OCI-LY1 (cell line): ENCODE results near the gene STYXL1.
"Not testable (repeated sequence)": the region's sequence is repeated elsewhere in the genome, so short reads cannot be mapped to it uniquely, and the experiment has no call there.

Experiments
- H2AFZ ChIP-seq: fragments of 200-600 bp; sonication (generic), shearing (Covaris generic); 2 replicates; pipeline ENCODE4 v1.6.0; 2014; ENCODE audit warnings: antibody characterized with exemption, mild to moderate bottlenecking, low read length
- H3F3A ChIP-seq: fragments of 200-600 bp; sonication (generic), shearing (Covaris generic); 2 replicates; pipeline ENCODE4 v1.6.0; 2014; ENCODE audit warnings: mild to moderate bottlenecking, antibody characterized with exemption, low read length, moderate library complexity; ENCODE audit not compliant: insufficient read depth
- H3K27ac ChIP-seq: fragments of 200-600 bp; sonication (generic); 2 replicates; pipeline ENCODE4 v1.5.1; 2014; ENCODE audit warnings: low read length, mixed run types, mild to moderate bottlenecking, low read depth; ENCODE audit not compliant: poor library complexity, severe bottlenecking
- H3K27me3 ChIP-seq: fragments of 200-600 bp; sonication (generic); 2 replicates; pipeline ENCODE4 v1.6.0; 2014; ENCODE audit warnings: antibody characterized with exemption, mild to moderate bottlenecking, low read length, moderate library complexity; ENCODE audit not compliant: insufficient read depth
- H3K36me3 ChIP-seq: fragments of 200-600 bp; sonication (generic); 2 replicates; pipeline ENCODE4 v1.6.1; 2014; ENCODE audit warnings: mild to moderate bottlenecking, antibody characterized with exemption, low read length, moderate library complexity, mixed read lengths; ENCODE audit not compliant: insufficient read depth
- H3K4me1 ChIP-seq: fragments of 200-600 bp; sonication (generic); 2 replicates; pipeline ENCODE4 v1.5.1; 2014; ENCODE audit warnings: mild to moderate bottlenecking, low read length, moderate library complexity; ENCODE audit not compliant: insufficient read depth, severe bottlenecking
- H3K4me2 ChIP-seq: fragments of 200-600 bp; sonication (generic), shearing (Covaris generic); 2 replicates; pipeline ENCODE4 v1.6.1; 2014; ENCODE audit warnings: low read length
- H3K4me3 ChIP-seq: fragments of 200-600 bp; sonication (generic); 2 replicates; pipeline ENCODE4 v1.5.1; 2014; ENCODE audit warnings: low read length, low read depth, mild to moderate bottlenecking, mixed read lengths; ENCODE audit not compliant: poor library complexity, severe bottlenecking
- H3K79me2 ChIP-seq: fragments of 200-600 bp; shearing (Covaris generic); 2 replicates; pipeline ENCODE4 v1.6.1; 2016; ENCODE audit warnings: mixed run types, low read length, mixed read lengths; ENCODE audit not compliant: insufficient read depth
- H3K9ac ChIP-seq: fragments of 200-600 bp; sonication (generic), shearing (Covaris generic); 2 replicates; pipeline ENCODE4 v1.6.1; 2014; ENCODE audit warnings: mild to moderate bottlenecking, low read length, mixed read lengths
- H3K9me2 ChIP-seq: fragments of 200-600 bp; sonication (generic), shearing (Covaris generic); 2 replicates; pipeline ENCODE4 v1.6.1; 2014; ENCODE audit warnings: low read depth, mild to moderate bottlenecking, low read length, mixed read lengths
- H3K9me3 ChIP-seq: fragments of 200-600 bp; shearing (Covaris generic); 2 replicates; pipeline ENCODE4 v1.6.1; 2014; ENCODE audit warnings: low read length, mixed read lengths
- H4K20me1 ChIP-seq: fragments of 200-600 bp; sonication (generic), shearing (Covaris generic); 2 replicates; pipeline ENCODE4 v1.6.0; 2016; ENCODE audit warnings: mild to moderate bottlenecking, low read length; ENCODE audit not compliant: insufficient read depth
- EZH2 ChIP-seq: fragments of 200-600 bp; sonication (generic), shearing (Covaris generic); IDR thresholded peaks from 2 replicates; pipeline ENCODE4 v1.8.0; 2017; ENCODE audit warnings: borderline replicate concordance, mixed run types, mild to moderate bottlenecking, antibody characterized with exemption, low read length, moderate library complexity, mixed read lengths
- TF ChIP-seq, protein P1 (sequence below): fragments of 200-600 bp; sonication (generic), shearing (Covaris generic); IDR thresholded peaks from 2 replicates; pipeline ENCODE4 v1.5.1; 2017; ENCODE audit warnings: mild to moderate bottlenecking, antibody characterized with exemption, low read length, moderate library complexity, mixed read lengths

The STYXL1 gene

DNA sequence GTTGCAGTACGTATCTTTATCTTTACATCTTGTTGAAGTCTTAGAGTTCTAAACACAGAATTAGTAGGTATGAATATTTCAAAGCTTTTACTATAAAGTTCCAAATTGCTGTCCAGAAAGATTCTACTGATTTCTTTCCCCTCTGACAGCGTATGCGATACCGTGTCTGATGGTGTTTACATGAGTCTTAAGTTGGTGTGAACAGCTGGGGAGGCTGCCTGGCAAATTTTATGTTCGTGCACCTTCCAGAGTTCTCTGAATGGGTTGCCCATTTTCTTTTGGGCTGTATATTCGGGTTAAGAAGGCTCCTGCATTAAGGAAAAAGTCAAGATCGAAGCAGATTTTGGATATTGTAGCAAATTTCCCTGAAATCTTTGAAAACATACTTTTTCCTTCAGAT, 8.4 kb upstream of the STYXL1 start:
- Histone ChIP-seq H3K79me2 (peaks cover 27% of the 10 kb centered on the region), H3K9ac (no peak overlapping the region), H2AFZ (no peak overlapping the region), H3K27me3 (no peaks in the 10 kb centered on the region), H3K27ac (no peak overlapping the region), H3K4me2 (no peak overlapping the region), H3K9me2 (no peaks in the 10 kb centered on the region), H3K9me3 (no peaks in the 10 kb centered on the region), H4K20me1 (no peaks in the 10 kb centered on the region), H3K36me3 (peaks cover 97% of the 10 kb centered on the region), H3K4me3 (no peak overlapping the region), H3F3A (no peaks in the 10 kb centered on the region), H3K4me1 (no peaks in the 10 kb centered on the region)
- TF ChIP-seq, protein P1, sequence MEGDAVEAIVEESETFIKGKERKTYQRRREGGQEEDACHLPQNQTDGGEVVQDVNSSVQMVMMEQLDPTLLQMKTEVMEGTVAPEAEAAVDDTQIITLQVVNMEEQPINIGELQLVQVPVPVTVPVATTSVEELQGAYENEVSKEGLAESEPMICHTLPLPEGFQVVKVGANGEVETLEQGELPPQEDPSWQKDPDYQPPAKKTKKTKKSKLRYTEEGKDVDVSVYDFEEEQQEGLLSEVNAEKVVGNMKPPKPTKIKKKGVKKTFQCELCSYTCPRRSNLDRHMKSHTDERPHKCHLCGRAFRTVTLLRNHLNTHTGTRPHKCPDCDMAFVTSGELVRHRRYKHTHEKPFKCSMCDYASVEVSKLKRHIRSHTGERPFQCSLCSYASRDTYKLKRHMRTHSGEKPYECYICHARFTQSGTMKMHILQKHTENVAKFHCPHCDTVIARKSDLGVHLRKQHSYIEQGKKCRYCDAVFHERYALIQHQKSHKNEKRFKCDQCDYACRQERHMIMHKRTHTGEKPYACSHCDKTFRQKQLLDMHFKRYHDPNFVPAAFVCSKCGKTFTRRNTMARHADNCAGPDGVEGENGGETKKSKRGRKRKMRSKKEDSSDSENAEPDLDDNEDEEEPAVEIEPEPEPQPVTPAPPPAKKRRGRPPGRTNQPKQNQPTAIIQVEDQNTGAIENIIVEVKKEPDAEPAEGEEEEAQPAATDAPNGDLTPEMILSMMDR, result no peak
- TF ChIP-seq EZH2, result no peak

DNA sequence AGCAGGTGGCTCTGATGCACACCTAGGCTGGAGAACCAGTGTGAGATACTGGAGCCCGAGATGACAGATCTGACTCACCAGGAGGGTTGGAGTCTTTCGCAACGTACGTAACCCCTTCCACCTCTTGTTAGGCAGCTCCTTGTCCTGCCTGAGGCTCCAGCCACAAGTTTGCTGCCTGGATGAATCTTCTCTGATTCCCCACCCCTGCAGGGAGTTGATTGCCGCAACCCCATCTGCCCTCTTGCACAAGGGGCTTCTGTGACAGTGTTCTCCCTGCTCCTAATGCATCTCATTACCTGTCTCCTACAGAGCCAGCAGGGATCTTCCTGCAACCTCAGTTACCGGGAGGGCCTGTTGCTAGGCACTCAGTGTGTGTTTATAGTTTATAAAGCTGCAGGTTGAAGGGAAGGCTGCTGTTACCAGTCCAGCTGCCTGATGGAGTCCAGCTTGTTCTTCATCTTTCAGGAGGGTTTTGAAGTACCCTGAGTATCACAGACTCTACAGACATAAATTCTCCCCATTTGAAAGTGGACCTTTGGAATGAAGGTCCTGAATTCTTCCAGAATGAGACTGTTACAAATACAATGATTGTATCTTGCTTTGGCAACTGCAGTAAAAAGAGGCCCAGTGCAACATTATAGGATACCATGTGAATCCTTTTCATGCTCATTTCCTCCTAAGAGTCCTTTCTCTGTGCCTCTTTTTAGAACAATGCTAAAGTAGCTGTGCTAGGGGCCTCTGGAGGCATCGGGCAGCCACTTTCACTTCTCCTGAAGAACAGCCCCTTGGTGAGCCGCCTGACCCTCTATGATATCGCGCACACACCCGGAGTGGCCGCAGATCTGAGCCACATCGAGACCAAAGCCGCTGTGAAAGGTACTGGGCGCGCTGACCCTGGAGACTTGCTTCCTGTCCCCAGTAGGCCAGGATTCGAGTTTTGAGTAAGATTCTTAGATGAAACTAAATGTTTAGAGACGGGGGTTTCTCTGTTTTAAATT, 6.6 kb upstream of the STYXL1 start:
- H4K20me1 ChIP-seq, result no peaks in the 10 kb centered on the region
- no peak for TF ChIP-seq EZH2
- TF ChIP-seq, protein P1, result no peak
- H3K4me1 ChIP-seq, result peaks cover 2% of the 10 kb centered on the region
- H3K27me3 ChIP-seq, result no peaks in the 10 kb centered on the region
- no peak overlapping the region for H3K9ac ChIP-seq
- H3K79me2 ChIP-seq, result peaks cover 43% of the 10 kb centered on the region
- no peak overlapping the region for H3K4me3 ChIP-seq
- H3K9me3 ChIP-seq, result no peaks in the 10 kb centered on the region
- H3K9me2 ChIP-seq, result no peaks in the 10 kb centered on the region
- no peak overlapping the region for H2AFZ ChIP-seq
- no peak overlapping the region for H3K4me2 ChIP-seq
- no peaks in the 10 kb centered on the region for H3F3A ChIP-seq
- H3K27ac ChIP-seq, result no peak overlapping the region
- H3K36me3 ChIP-seq, result peaks cover 96% of the 10 kb centered on the region

DNA sequence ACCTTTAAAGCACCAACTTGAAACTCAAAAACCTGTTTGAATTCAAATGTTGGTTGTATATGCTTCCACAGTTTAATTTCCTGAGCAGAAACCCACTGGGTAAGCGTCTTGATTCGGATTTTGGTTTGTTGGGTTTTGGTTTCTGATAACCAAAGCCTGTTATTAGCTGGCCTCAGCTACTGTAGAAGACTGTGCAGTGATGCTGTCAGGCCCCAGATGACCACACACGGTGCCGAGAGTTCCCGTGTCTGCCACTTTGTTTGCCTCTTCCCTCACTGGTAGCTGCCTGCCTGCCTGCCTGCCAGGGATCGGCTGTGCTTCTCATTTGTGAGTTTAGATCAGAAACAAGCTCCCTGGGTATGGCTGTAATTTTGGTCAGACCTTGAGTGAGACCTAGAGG, 5.7 kb upstream of the STYXL1 start:
- Histone ChIP-seq H3K36me3 (peaks cover 92% of the 10 kb centered on the region), H3K9me3 (no peaks in the 10 kb centered on the region), H3K79me2 (peaks cover 52% of the 10 kb centered on the region), H3K27me3 (no peaks in the 10 kb centered on the region), H3K27ac (no peak overlapping the region), H4K20me1 (no peaks in the 10 kb centered on the region), H3F3A (no peaks in the 10 kb centered on the region), H2AFZ (no peak overlapping the region), H3K4me3 (no peak overlapping the region), H3K9ac (no peak overlapping the region), H3K4me1 (peaks cover 11% of the 10 kb centered on the region), H3K4me2 (no peak overlapping the region), H3K9me2 (no peaks in the 10 kb centered on the region)
- no peak for TF ChIP-seq EZH2
- TF ChIP-seq, protein P1, result no peak

DNA sequence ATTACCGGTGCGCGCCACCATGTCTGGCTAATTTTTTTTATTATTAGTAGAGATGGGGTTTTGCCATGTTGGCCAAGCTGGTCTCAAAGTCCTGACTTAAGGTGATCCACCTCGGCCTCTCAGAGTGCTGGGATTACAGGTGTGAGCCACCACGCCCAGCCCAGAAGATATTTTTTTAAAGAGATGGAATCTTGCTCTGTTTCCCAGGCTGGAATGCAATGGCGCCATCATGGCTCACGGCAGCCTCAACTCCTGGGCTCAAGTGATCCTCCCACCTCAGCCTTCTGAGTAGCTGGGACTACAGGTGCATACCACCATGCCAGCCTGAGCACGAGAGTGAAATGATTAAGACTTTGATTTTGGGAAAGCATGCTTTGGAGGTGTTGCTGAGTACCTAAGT, 4.9 kb upstream of the STYXL1 start:
- H3F3A ChIP-seq, H3K27ac ChIP-seq, H4K20me1 ChIP-seq: not testable (repeated sequence)

More for the DNA sequence above, 4.9 kb upstream of the STYXL1 start:
- not testable (repeated sequence) for H3K9ac ChIP-seq, H3K9me3 ChIP-seq, H3K4me2 ChIP-seq, H3K27me3 ChIP-seq, H3K4me3 ChIP-seq, H2AFZ ChIP-seq, H3K9me2 ChIP-seq
- H3K4me1 ChIP-seq, result peaks cover 11% of the 10 kb centered on the region
- peaks cover 89% of the 10 kb centered on the region for H3K36me3 ChIP-seq
- H3K79me2 ChIP-seq, result peaks cover 57% of the 10 kb centered on the region
